ENCODE data around the gene RHOU.

RHOU gene

GRCh38 chr1:228721407-228721806 is 13.9 kb upstream of the RHOU start:
- DNase-seq (ENCODE audit: low spot score in 2 of 2), result no peak
- Mint-ChIP-seq H3K4me1 (no peaks in the 10 kb centered on the region), H3K9me3 (no peaks in the 10 kb centered on the region), H3K27me3 (peaks cover 15% of the 10 kb centered on the region), H3K4me3 (no peak overlapping the region), H3K27ac (ENCODE audit: low read depth) (no peak overlapping the region), H3K36me3 (ENCODE audit: insufficient read depth) (no peaks in the 10 kb centered on the region)
- ATAC-seq (replicated peaks; ENCODE audit: extremely low read depth, poor library complexity, severe bottlenecking), result no peak

- Mint-ChIP-seq H3K36me3 (ENCODE audit: insufficient read depth) (no peaks in the 10 kb centered on the region), H3K27me3 (peaks cover 14% of the 10 kb centered on the region), H3K4me1 (no peaks in the 10 kb centered on the region), H3K4me3 (no peak overlapping the region), H3K27ac (ENCODE audit: low read depth) (no peak overlapping the region), H3K9me3 (no peaks in the 10 kb centered on the region)
- DNase-seq (ENCODE audit: low spot score in 2 of 2), result no peak
- ATAC-seq (replicated peaks; ENCODE audit: extremely low read depth, poor library complexity, severe bottlenecking), result no peak
These were observed 12.0 kb upstream of the RHOU start for GRCh38 chr1:228723287-228723686.

GRCh38 chr1:228723921-228724320 is 11.4 kb upstream of the RHOU start:
- H3K36me3 Mint-ChIP-seq (ENCODE audit: insufficient read depth), result no peaks in the 10 kb centered on the region

GRCh38 chr1:228725178-228725577 is 10.1 kb upstream of the RHOU start:
- Mint-ChIP-seq H3K27me3 (peaks cover 21% of the 10 kb centered on the region), H3K9me3 (no peaks in the 10 kb centered on the region)

More at GRCh38 chr1:228723921-228724320, 11.4 kb upstream of the RHOU start:
- DNase-seq (ENCODE audit: low spot score in 2 of 2) (no peak), ATAC-seq (replicated peaks; ENCODE audit: extremely low read depth, poor library complexity, severe bottlenecking) (no peak)
- Mint-ChIP-seq H3K4me1 (no peaks in the 10 kb centered on the region), H3K27me3 (peaks cover 14% of the 10 kb centered on the region), H3K27ac (ENCODE audit: low read depth) (no peak overlapping the region), H3K4me3 (no peak overlapping the region), H3K9me3 (no peaks in the 10 kb centered on the region)

GRCh38 chr1:228727681-228728171 is 7.6 kb upstream of the RHOU start:
- H3K27ac Mint-ChIP-seq (ENCODE audit: low read depth), result no peak overlapping the region
- ATAC-seq (replicated peaks; ENCODE audit: extremely low read depth, poor library complexity, severe bottlenecking) (no peak), DNase-seq (ENCODE audit: low spot score in 2 of 2) (no peak)
- H3K27me3 Mint-ChIP-seq, result peaks cover 23% of the 10 kb centered on the region
- no peaks in the 10 kb centered on the region for H3K4me1 Mint-ChIP-seq
- H3K9me3 Mint-ChIP-seq, result no peaks in the 10 kb centered on the region
- peaks cover 3% of the 10 kb centered on the region for H3K36me3 Mint-ChIP-seq (ENCODE audit: insufficient read depth)
- no peak overlapping the region for H3K4me3 Mint-ChIP-seq

More at GRCh38 chr1:228725178-228725577, 10.1 kb upstream of the RHOU start:
- Mint-ChIP-seq H3K4me3 (no peak overlapping the region), H3K36me3 (ENCODE audit: insufficient read depth) (no peaks in the 10 kb centered on the region), H3K27ac (ENCODE audit: low read depth) (no peak overlapping the region), H3K4me1 (no peaks in the 10 kb centered on the region)
- ATAC-seq (replicated peaks; ENCODE audit: extremely low read depth, poor library complexity, severe bottlenecking), result no peak
- no peak for DNase-seq (ENCODE audit: low spot score in 2 of 2)

- Mint-ChIP-seq H3K9me3 (no peaks in the 10 kb centered on the region), H3K4me1 (peaks cover 18% of the 10 kb centered on the region), H3K27me3 (peaks cover 17% of the 10 kb centered on the region), H3K36me3 (ENCODE audit: insufficient read depth) (peaks cover 4% of the 10 kb centered on the region), H3K4me3 (no peak overlapping the region), H3K27ac (ENCODE audit: low read depth) (no peak overlapping the region)
- DNase-seq (ENCODE audit: low spot score in 2 of 2) (no peak), ATAC-seq (replicated peaks; ENCODE audit: extremely low read depth, poor library complexity, severe bottlenecking) (no peak)
These were observed 2.9 kb upstream of the RHOU start for GRCh38 chr1:228732426-228732825.

GRCh38 chr1:228733576-228733975 is 1.7 kb upstream of the RHOU start:
- Mint-ChIP-seq H3K4me1 (peaks cover 30% of the 10 kb centered on the region), H3K9me3 (no peaks in the 10 kb centered on the region), H3K36me3 (ENCODE audit: insufficient read depth) (peaks cover 4% of the 10 kb centered on the region), H3K27ac (ENCODE audit: low read depth) (no peak overlapping the region), H3K27me3 (peaks cover 9% of the 10 kb centered on the region), H3K4me3 (no peak overlapping the region)
- ATAC-seq (replicated peaks; ENCODE audit: extremely low read depth, poor library complexity, severe bottlenecking), result no peak
- no peak for DNase-seq (ENCODE audit: low spot score in 2 of 2)

- peaks cover 12% of the 10 kb centered on the region for H3K36me3 Mint-ChIP-seq (ENCODE audit: insufficient read depth)
- H3K9me3 Mint-ChIP-seq, result no peaks in the 10 kb centered on the region
- DNase-seq (ENCODE audit: low spot score in 2 of 2) (peak in 1 of 2 donors; percentile 14), ATAC-seq (replicated peaks; ENCODE audit: extremely low read depth, poor library complexity, severe bottlenecking) (peak; percentile 52)
- H3K27ac Mint-ChIP-seq (ENCODE audit: low read depth), result peak overlapping the region; percentile 35
- peak overlapping the region; percentile 86 for H3K4me3 Mint-ChIP-seq
- H3K27me3 Mint-ChIP-seq, result no peaks in the 10 kb centered on the region
- peaks cover 49% of the 10 kb centered on the region for H3K4me1 Mint-ChIP-seq
These were observed 750 bp downstream of the RHOU start for GRCh38 chr1:228735871-228736586.

- Mint-ChIP-seq H3K9me3 (no peaks in the 10 kb centered on the region), H3K27me3 (no peaks in the 10 kb centered on the region), H3K4me3 (peak overlapping the region; percentile 86), H3K27ac (ENCODE audit: low read depth) (no peak overlapping the region), H3K4me1 (peaks cover 49% of the 10 kb centered on the region), H3K36me3 (ENCODE audit: insufficient read depth) (peaks cover 14% of the 10 kb centered on the region)
- DNase-seq (ENCODE audit: low spot score in 2 of 2), result no peak
- no peak for ATAC-seq (replicated peaks; ENCODE audit: extremely low read depth, poor library complexity, severe bottlenecking)
These were observed 1.7 kb downstream of the RHOU start for GRCh38 chr1:228736844-228737445.

GRCh38 chr1:228737601-228738041 is 2.3 kb downstream of the RHOU start:
- H3K4me3 Mint-ChIP-seq, result peak overlapping the region; percentile 86
- no peak for DNase-seq (ENCODE audit: low spot score in 2 of 2)
- H3K27me3 Mint-ChIP-seq, result no peaks in the 10 kb centered on the region
- no peaks in the 10 kb centered on the region for H3K9me3 Mint-ChIP-seq
- H3K4me1 Mint-ChIP-seq, result peaks cover 53% of the 10 kb centered on the region
- H3K27ac Mint-ChIP-seq (ENCODE audit: low read depth), result no peak overlapping the region
- H3K36me3 Mint-ChIP-seq (ENCODE audit: insufficient read depth), result peaks cover 15% of the 10 kb centered on the region
- no peak for ATAC-seq (replicated peaks; ENCODE audit: extremely low read depth, poor library complexity, severe bottlenecking)

GRCh38 chr1:228739826-228740225 is 4.5 kb downstream of the RHOU start:
- Mint-ChIP-seq H3K9me3 (no peaks in the 10 kb centered on the region), H3K27me3 (no peaks in the 10 kb centered on the region), H3K4me1 (peaks cover 50% of the 10 kb centered on the region), H3K4me3 (peak overlapping the region; percentile 11), H3K27ac (ENCODE audit: low read depth) (no peak overlapping the region), H3K36me3 (ENCODE audit: insufficient read depth) (peaks cover 27% of the 10 kb centered on the region)
- ATAC-seq (replicated peaks; ENCODE audit: extremely low read depth, poor library complexity, severe bottlenecking) (no peak), DNase-seq (ENCODE audit: low spot score in 2 of 2) (no peak)

- DNase-seq (ENCODE audit: low spot score in 2 of 2), result no peak
- Mint-ChIP-seq H3K4me1 (peaks cover 49% of the 10 kb centered on the region), H3K27me3 (no peaks in the 10 kb centered on the region), H3K9me3 (no peaks in the 10 kb centered on the region), H3K27ac (ENCODE audit: low read depth) (peak overlapping the region; percentile 23), H3K4me3 (no peak overlapping the region), H3K36me3 (ENCODE audit: insufficient read depth) (peaks cover 27% of the 10 kb centered on the region)
- ATAC-seq (replicated peaks; ENCODE audit: extremely low read depth, poor library complexity, severe bottlenecking), result no peak
These were observed 5.5 kb downstream of the RHOU start for GRCh38 chr1:228740543-228741317.
